ENCODE measurements around the gene PXDN.

The PXDN gene

DNA sequence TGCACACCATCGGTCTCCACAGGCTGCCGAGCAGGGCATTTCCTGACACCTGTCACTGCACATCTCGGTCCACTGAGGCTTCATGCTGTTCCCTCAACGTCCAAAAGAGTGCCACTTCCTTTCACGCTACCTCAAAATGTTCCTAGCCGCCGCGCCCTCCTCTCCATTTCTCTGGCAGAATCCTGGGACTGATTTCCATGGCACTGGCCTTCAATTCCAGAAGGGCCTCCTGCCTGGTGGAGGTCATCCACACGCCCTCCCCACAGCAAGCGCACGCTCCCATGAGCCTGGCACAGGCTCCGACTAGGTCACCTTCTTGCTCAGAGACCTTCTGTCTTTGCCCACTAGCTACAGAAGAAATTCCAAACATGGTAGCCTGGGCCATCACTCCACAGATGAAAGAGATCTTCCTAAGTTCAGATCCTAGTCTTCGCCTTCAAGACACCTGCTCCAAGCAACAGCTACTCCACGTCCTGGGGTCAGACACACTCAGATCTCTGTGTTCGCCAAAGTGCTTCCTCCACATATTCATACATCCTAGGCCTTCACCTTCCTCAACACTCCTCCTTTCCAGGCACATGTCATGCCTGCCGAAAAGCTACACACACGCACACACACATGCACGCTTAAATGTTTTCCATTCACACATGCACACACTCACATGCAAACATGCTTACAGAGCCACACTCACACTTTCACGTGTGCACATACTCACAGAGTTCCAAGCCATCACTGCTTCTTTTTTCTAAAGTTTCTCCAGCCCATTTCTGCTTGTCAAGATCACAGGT, 94.0 kb downstream of the PXDN start:
- Histone ChIP-seq H3K4me3 (ENCODE audit: low read depth in 1 of 2, low read length in 2 of 2) (no peak overlapping the region), H3K27me3 (ENCODE audit: insufficient read depth, low read length, poor library complexity) (peaks cover 10% of the 10 kb centered on the region), H4K20me1 (ENCODE audit: insufficient read depth, low read length) (no peaks in the 10 kb centered on the region), H3K79me2 (ENCODE audit: insufficient read depth, low read length) (no peaks in the 10 kb centered on the region), H2AFZ (ENCODE audit: low read depth, low read length) (no peak overlapping the region), H3K27ac (ENCODE audit: low read length) (no peak overlapping the region), H3K36me3 (ENCODE audit: insufficient read depth, low read length) (no peaks in the 10 kb centered on the region), H3K4me2 (ENCODE audit: insufficient read depth, low read length) (no peak overlapping the region), H3K9me3 (ENCODE audit: insufficient read depth, low read length, severe bottlenecking) (no peaks in the 10 kb centered on the region), H3K9ac (ENCODE audit: low read depth, low read length) (no peak overlapping the region), H3K4me1 (ENCODE audit: insufficient read depth, low read length) (no peaks in the 10 kb centered on the region)
- TF ChIP-seq EZH2 (IDR thresholded peaks at IDR 0.05; ENCODE audit: borderline replicate concordance, low read depth, low read length, severe bottlenecking): no peak
- TF ChIP-seq, protein P1, sequence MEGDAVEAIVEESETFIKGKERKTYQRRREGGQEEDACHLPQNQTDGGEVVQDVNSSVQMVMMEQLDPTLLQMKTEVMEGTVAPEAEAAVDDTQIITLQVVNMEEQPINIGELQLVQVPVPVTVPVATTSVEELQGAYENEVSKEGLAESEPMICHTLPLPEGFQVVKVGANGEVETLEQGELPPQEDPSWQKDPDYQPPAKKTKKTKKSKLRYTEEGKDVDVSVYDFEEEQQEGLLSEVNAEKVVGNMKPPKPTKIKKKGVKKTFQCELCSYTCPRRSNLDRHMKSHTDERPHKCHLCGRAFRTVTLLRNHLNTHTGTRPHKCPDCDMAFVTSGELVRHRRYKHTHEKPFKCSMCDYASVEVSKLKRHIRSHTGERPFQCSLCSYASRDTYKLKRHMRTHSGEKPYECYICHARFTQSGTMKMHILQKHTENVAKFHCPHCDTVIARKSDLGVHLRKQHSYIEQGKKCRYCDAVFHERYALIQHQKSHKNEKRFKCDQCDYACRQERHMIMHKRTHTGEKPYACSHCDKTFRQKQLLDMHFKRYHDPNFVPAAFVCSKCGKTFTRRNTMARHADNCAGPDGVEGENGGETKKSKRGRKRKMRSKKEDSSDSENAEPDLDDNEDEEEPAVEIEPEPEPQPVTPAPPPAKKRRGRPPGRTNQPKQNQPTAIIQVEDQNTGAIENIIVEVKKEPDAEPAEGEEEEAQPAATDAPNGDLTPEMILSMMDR (IDR thresholded peaks at IDR 0.05; ENCODE audit: borderline replicate concordance, extremely low read depth, low read length, poor library complexity, severe bottlenecking): no peak
- DNase-seq (no peak), ATAC-seq (ENCODE audit: insufficient read depth, low read depth) (no peak)

DNA sequence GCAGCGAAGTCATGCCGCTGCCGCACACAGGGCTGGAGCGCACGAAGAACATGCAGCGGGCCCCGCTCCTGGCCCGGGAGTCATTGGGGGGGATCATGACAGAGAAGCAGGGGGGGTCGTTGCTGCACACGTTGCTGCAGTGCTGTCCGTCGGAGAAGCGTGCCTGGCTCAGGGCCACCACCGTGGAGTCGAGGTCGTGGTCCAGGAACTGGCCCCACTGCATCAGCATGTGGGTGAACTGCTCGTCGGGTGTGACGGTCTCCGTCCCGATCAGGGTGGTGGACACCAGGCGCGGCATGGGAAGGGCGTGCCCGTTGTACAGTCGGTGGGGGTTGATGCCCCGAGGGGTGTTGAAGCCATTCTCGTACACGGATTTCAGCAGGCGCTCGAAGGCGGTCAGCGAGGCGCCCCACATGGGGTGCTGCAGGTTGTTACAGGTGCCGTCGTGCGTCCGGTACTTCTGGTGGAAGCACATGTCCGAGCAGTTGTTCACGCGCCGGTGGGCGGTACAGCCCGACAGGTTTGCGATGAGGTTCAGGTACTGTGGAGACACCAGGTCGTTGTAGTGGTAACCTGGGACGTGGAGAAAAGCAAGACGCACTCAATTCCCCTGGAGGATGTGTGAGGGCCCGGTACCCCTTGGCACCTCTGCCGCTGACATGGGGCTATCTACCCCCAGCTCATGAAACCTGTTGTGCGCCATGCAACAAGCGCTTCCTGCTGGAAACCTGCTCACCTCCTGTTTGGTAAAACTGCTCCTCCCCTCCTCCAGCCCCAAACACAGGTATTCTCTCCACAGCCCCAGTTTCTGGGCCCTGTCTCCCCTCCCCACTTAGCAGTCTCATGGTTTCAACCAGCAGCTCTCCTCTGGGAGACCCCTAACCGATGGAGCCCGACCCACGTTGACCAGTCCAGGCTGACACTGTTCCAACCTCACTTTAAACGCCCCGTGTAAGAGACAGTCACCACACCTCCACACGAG, 94.9 kb downstream of the PXDN start:
- H3K36me3 ChIP-seq (ENCODE audit: insufficient read depth, low read length): no peaks in the 10 kb centered on the region

DNA sequence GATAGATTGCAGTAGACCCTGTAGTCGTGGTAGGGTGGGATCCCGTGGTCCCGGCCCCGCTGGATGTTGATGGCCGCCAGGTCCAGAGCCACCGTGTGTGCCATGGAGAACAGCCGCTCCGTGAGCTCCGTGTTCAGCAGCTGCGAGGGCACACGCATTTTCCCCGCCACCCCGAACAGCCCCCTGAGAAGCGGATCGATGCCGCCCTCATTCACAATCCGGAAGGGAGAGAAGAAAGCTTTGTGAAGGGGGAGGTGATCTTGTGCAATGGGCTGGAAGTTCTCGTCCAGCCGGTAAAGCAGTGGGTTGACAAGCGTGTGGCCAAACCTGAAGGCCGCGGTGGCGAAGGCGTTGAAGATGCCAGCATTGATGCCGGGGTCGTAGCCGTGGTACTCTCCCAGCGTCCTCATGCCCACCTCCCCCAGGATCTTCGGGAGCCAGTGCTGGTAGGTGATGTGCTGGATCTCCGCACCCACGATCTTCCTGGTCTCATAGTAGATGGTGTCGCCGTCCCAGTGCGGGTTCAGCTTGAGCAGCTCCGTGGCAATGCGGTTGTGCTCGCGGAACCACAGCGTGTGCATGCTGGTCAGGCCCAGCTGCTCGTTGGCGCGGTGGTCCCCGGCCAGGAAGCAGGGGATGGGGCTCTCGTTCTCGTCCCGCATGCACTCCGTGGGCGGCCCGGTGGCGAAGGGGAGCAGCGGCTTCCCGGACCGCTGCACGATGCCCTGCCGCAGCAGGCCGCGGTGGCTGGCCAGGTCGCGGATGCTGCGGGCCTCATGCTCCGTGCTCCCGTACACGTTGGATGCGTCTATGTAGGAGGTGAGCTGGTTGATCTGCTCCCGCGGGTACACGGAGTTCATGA, 95.8 kb downstream of the PXDN start:
- H3K4me1 ChIP-seq (ENCODE audit: insufficient read depth, low read length): no peaks in the 10 kb centered on the region
- no peak overlapping the region for H3K4me3 ChIP-seq (ENCODE audit: low read depth in 1 of 2, low read length in 2 of 2)
- H4K20me1 ChIP-seq (ENCODE audit: insufficient read depth, low read length): no peaks in the 10 kb centered on the region
- no peak overlapping the region for H3K27ac ChIP-seq (ENCODE audit: low read length)
- no peak overlapping the region for H3K4me2 ChIP-seq (ENCODE audit: insufficient read depth, low read length)
- no peaks in the 10 kb centered on the region for H3K9me3 ChIP-seq (ENCODE audit: insufficient read depth, low read length, severe bottlenecking)
- no peaks in the 10 kb centered on the region for H3K36me3 ChIP-seq (ENCODE audit: insufficient read depth, low read length)
- ATAC-seq (ENCODE audit: insufficient read depth, low read depth) (no peak), DNase-seq (no peak)
- no peak overlapping the region for H3K9ac ChIP-seq (ENCODE audit: low read depth, low read length)
- no peak overlapping the region for H2AFZ ChIP-seq (ENCODE audit: low read depth, low read length)
- H3K27me3 ChIP-seq (ENCODE audit: insufficient read depth, low read length, poor library complexity): peaks cover 7% of the 10 kb centered on the region
- TF ChIP-seq, protein P1 (IDR thresholded peaks at IDR 0.05; ENCODE audit: borderline replicate concordance, extremely low read depth, low read length, poor library complexity, severe bottlenecking): no peak
- no peak for TF ChIP-seq EZH2 (IDR thresholded peaks at IDR 0.05; ENCODE audit: borderline replicate concordance, low read depth, low read length, severe bottlenecking)
- no peaks in the 10 kb centered on the region for H3K79me2 ChIP-seq (ENCODE audit: insufficient read depth, low read length)

More for the DNA sequence above, 94.9 kb downstream of the PXDN start:
- Histone ChIP-seq H2AFZ (ENCODE audit: low read depth, low read length) (no peak overlapping the region), H3K4me1 (ENCODE audit: insufficient read depth, low read length) (no peaks in the 10 kb centered on the region), H3K9ac (ENCODE audit: low read depth, low read length) (no peak overlapping the region), H3K4me3 (ENCODE audit: low read depth in 1 of 2, low read length in 2 of 2) (no peak overlapping the region), H3K4me2 (ENCODE audit: insufficient read depth, low read length) (no peak overlapping the region), H4K20me1 (ENCODE audit: insufficient read depth, low read length) (no peaks in the 10 kb centered on the region), H3K27me3 (ENCODE audit: insufficient read depth, low read length, poor library complexity) (peaks cover 10% of the 10 kb centered on the region), H3K9me3 (ENCODE audit: insufficient read depth, low read length, severe bottlenecking) (no peaks in the 10 kb centered on the region), H3K27ac (ENCODE audit: low read length) (no peak overlapping the region), H3K79me2 (ENCODE audit: insufficient read depth, low read length) (no peaks in the 10 kb centered on the region)
- no peak for TF ChIP-seq EZH2 (IDR thresholded peaks at IDR 0.05; ENCODE audit: borderline replicate concordance, low read depth, low read length, severe bottlenecking)
- no peak for ATAC-seq (ENCODE audit: insufficient read depth, low read depth)
- DNase-seq: no peak
